HEK293 (cell line): ENCODE data around the gene LMAN2L.

Experiments
- BCL11A ChIP-seq: fragments of 450-650 bp; formaldehyde crosslinking; IDR thresholded peaks from 2 replicates; pipeline ENCODE4 v1.5.1; 2016; ENCODE audit warnings: low read depth, missing biosample characterization, missing genetic modification characterization
- MYNN ChIP-seq: fragments of 450-650 bp; formaldehyde crosslinking; IDR thresholded peaks from 2 replicates; pipeline ENCODE4 v1.5.1; 2016; ENCODE audit warnings: missing biosample characterization, missing genetic modification characterization, borderline replicate concordance
- MZF1 ChIP-seq: fragments of 450-650 bp; formaldehyde crosslinking; IDR thresholded peaks from 2 replicates; pipeline ENCODE4 v1.5.1; 2017; ENCODE audit warnings: missing biosample characterization, missing genetic modification characterization, borderline replicate concordance
- YY1 ChIP-seq: fragments of 450-650 bp; formaldehyde crosslinking; IDR thresholded peaks from 2 replicates; pipeline ENCODE4 v1.5.1; 2018; ENCODE audit warnings: missing biosample characterization, missing genetic modification characterization
- ZBTB20 ChIP-seq: fragments of 450-650 bp; formaldehyde crosslinking; IDR thresholded peaks from 2 replicates; pipeline ENCODE4 v1.5.1; 2016; ENCODE audit warnings: missing biosample characterization, missing genetic modification characterization
- ZNF138 ChIP-seq: fragments of 450-650 bp; formaldehyde crosslinking; IDR thresholded peaks from 2 replicates; pipeline ENCODE4 v1.5.1; 2016; ENCODE audit warnings: missing biosample characterization, missing genetic modification characterization, borderline replicate concordance
- ZNF140 ChIP-seq: fragments of 450-650 bp; formaldehyde crosslinking; IDR thresholded peaks from 2 replicates; pipeline ENCODE4 v1.5.1; 2016; ENCODE audit warnings: missing biosample characterization, missing genetic modification characterization
- ZNF146 ChIP-seq: fragments of 450-650 bp; formaldehyde crosslinking; IDR thresholded peaks from 2 replicates; pipeline ENCODE4 v1.5.1; 2016; ENCODE audit warnings: missing biosample characterization, missing genetic modification characterization
- ZNF221 ChIP-seq: fragments of 450-650 bp; formaldehyde crosslinking; IDR thresholded peaks from 2 replicates; pipeline ENCODE4 v1.5.1; 2017; ENCODE audit warnings: missing biosample characterization, missing genetic modification characterization, borderline replicate concordance
- ZNF274 ChIP-seq, 2 experiments: fragments of 200-500 bp in 1 of 2; fragments of 450-650 bp in 1 of 2; sonication (Bioruptor generic) in 1 of 2; formaldehyde crosslinking in 1 of 2; IDR thresholded peaks; 2 replicates each; pipeline versions ENCODE4 v1.5.1 to v1.6.1; 2014 to 2016; ENCODE audit warnings: borderline replicate concordance in 1 of 2, inconsistent platforms in 1 of 2, low read length in 1 of 2, missing biosample characterization in 1 of 2, missing genetic modification characterization in 1 of 2
- ZNF423 ChIP-seq: fragments of 450-650 bp; formaldehyde crosslinking; IDR thresholded peaks from 2 replicates; pipeline ENCODE4 v1.5.1; 2016; ENCODE audit warnings: missing biosample characterization, missing genetic modification characterization
- ZNF561 ChIP-seq: fragments of 450-650 bp; IDR thresholded peaks from 2 replicates; pipeline ENCODE4 v1.5.1; 2018; ENCODE audit warnings: missing biosample characterization, missing genetic modification characterization, borderline replicate concordance
- TF ChIP-seq, protein P1 (sequence below): fragments of 450-650 bp; formaldehyde crosslinking; IDR thresholded peaks from 2 replicates; pipeline ENCODE4 v1.5.1; 2016; ENCODE audit warnings: missing biosample characterization, missing genetic modification characterization
- TF ChIP-seq, protein P2 (sequence below): fragments of 450-650 bp; formaldehyde crosslinking; IDR thresholded peaks from 2 replicates; pipeline ENCODE4 v1.5.1; 2016; ENCODE audit warnings: missing biosample characterization, missing genetic modification characterization

GRCh38 chr2:96699021-96699420, 40.8 kb downstream of the LMAN2L start:
- TF ChIP-seq, protein P1, sequence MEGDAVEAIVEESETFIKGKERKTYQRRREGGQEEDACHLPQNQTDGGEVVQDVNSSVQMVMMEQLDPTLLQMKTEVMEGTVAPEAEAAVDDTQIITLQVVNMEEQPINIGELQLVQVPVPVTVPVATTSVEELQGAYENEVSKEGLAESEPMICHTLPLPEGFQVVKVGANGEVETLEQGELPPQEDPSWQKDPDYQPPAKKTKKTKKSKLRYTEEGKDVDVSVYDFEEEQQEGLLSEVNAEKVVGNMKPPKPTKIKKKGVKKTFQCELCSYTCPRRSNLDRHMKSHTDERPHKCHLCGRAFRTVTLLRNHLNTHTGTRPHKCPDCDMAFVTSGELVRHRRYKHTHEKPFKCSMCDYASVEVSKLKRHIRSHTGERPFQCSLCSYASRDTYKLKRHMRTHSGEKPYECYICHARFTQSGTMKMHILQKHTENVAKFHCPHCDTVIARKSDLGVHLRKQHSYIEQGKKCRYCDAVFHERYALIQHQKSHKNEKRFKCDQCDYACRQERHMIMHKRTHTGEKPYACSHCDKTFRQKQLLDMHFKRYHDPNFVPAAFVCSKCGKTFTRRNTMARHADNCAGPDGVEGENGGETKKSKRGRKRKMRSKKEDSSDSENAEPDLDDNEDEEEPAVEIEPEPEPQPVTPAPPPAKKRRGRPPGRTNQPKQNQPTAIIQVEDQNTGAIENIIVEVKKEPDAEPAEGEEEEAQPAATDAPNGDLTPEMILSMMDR, result no peak
- TF ChIP-seq BCL11A (no peak), ZNF561 (no peak), ZNF423 (no peak), MZF1 (tag by site-specific recombination) (no peak), ZNF138 (tag by site-specific recombination) (no peak), ZNF221 (no peak), ZNF140 (tag by site-specific recombination) (no peak), YY1 (no peak), ZNF274 (IDR thresholded peaks at IDR 0.05; ENCODE audit: low read length) (no peak), ZNF274 (tag by site-specific recombination; IDR thresholded peaks at IDR 0.05; ENCODE audit: borderline replicate concordance) (no peak), ZBTB20 (tag by site-specific recombination) (no peak), MYNN (tag by site-specific recombination) (no peak), ZNF146 (tag by site-specific recombination) (no peak)
- TF ChIP-seq, protein P2, sequence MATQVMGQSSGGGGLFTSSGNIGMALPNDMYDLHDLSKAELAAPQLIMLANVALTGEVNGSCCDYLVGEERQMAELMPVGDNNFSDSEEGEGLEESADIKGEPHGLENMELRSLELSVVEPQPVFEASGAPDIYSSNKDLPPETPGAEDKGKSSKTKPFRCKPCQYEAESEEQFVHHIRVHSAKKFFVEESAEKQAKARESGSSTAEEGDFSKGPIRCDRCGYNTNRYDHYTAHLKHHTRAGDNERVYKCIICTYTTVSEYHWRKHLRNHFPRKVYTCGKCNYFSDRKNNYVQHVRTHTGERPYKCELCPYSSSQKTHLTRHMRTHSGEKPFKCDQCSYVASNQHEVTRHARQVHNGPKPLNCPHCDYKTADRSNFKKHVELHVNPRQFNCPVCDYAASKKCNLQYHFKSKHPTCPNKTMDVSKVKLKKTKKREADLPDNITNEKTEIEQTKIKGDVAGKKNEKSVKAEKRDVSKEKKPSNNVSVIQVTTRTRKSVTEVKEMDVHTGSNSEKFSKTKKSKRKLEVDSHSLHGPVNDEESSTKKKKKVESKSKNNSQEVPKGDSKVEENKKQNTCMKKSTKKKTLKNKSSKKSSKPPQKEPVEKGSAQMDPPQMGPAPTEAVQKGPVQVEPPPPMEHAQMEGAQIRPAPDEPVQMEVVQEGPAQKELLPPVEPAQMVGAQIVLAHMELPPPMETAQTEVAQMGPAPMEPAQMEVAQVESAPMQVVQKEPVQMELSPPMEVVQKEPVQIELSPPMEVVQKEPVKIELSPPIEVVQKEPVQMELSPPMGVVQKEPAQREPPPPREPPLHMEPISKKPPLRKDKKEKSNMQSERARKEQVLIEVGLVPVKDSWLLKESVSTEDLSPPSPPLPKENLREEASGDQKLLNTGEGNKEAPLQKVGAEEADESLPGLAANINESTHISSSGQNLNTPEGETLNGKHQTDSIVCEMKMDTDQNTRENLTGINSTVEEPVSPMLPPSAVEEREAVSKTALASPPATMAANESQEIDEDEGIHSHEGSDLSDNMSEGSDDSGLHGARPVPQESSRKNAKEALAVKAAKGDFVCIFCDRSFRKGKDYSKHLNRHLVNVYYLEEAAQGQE (tag by site-specific recombination), result no peak
